Central memory CD8-positive, alpha-beta T cell (primary cell): Measurements from ENCODE around the gene ZBTB7C.

Source experiments
- ATAC-seq: fragments of 150-1000 bp; cut with Tn5 transposase; replicated peaks from 2 replicates; pipeline ENCODE4 v1.10.0; 2022; ENCODE audit warnings: mild to moderate bottlenecking, moderate FRiP score, moderate number of reproducible peaks; ENCODE audit not compliant: poor library complexity, severe bottlenecking; ENCODE audit errors: extremely low read depth
- DNase-seq, 2 donors: peaks; one replicate each; pipeline ENCODE4 v3.0.0; 2021; ENCODE audit warnings: low spot score in 2 of 2
- H3K27ac Mint-ChIP-seq: one replicate; pipeline ENCODE4 v1.8.0; 2022; ENCODE audit warnings: low read depth, mild to moderate bottlenecking, moderate library complexity, mixed read lengths
- H3K27me3 Mint-ChIP-seq: one replicate; pipeline ENCODE4 v1.8.0; 2022; ENCODE audit warnings: mixed read lengths
- H3K36me3 Mint-ChIP-seq: one replicate; pipeline ENCODE4 v1.8.0; 2022; ENCODE audit warnings: mild to moderate bottlenecking, moderate library complexity, mixed read lengths; ENCODE audit not compliant: insufficient read depth
- H3K4me1 Mint-ChIP-seq: one replicate; pipeline ENCODE4 v1.8.0; 2022; ENCODE audit warnings: mixed read lengths
- H3K4me3 Mint-ChIP-seq: one replicate; pipeline ENCODE4 v1.8.0; 2022; ENCODE audit warnings: mild to moderate bottlenecking, moderate library complexity, mixed read lengths
- H3K9me3 Mint-ChIP-seq: one replicate; pipeline ENCODE4 v1.8.0; 2022; ENCODE audit warnings: mixed read lengths

ZBTB7C gene

DNA sequence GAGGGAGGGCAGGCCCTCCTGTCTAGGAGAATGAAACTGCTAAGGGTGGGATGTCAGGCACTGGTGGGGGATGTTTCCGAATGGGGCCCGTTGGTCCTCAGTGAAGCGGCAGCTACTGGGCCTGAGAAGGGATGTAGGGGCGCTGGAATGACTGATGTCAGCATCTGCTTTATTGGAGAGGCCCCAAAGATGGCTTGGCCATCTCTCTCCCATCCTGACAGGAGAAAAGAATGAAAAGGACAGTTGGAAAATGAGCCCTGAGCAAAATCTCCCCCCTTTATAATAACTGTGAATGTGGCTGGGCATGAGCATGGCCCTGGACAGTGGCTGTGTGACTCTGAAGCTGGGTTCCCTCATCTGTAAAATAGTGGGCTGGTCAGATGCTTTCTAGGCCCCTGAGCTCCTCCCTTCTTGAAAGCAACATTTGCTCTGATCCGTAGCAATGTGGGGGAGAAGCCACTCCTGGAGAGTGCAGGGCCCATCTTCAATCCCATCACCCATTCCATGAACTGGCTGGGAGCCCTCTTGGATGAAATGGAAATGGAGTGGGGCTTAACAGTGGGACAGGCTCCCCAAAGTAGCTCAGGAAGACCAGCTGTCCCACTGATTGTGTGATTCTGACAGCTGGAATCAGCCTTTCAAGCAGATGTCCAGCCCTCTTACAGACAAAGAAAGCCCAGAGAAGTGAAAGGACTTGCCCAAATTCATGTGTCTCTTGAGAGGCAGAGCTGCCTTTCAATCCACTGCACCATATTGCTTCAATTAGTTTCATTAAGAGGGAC is 246.0 kb downstream of the ZBTB7C start:
- no peak overlapping the region for H3K4me3 Mint-ChIP-seq
- no peak overlapping the region for H3K27ac Mint-ChIP-seq
- no peaks in the 10 kb centered on the region for H3K4me1 Mint-ChIP-seq
- DNase-seq (no peak), ATAC-seq (no peak)
- no peaks in the 10 kb centered on the region for H3K36me3 Mint-ChIP-seq
- no peaks in the 10 kb centered on the region for H3K9me3 Mint-ChIP-seq
- no peaks in the 10 kb centered on the region for H3K27me3 Mint-ChIP-seq

DNA sequence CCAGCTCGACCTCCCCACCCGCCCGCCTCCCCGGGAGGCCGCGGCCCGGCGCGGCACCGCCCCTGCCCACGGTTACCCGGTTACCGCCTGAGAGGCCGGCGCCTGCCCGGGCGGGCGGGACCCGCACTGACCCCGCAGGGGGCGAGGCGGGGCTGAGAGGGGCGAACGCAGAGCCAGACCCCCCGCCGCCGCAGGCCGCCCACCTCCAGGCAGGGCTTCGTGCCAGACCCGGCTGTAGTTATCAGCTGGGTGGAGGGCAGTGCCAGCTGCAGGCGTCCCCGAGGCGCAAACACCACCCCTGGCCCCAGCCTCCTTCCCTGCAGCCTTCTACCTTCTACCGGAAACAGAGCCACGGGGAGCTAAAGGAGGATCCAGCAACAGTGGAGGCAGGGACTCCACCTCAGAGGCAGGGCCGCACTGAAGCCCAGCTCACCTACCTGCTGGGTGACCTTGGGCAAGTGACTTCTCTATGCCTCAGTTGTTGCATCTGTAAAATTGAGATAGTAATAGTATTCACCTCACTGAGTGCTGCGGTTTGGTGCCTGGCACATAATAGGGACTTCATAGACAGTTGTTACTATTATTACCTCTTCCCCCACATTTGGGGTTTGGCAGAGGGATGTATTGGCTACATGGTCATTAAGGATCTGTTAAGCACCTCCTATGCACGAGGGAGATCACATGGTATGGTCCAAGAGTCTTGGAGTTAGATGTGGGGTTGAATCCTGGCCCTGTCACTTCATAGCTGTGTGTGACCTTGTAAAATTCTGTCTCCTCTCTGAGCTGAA is 247.1 kb downstream of the ZBTB7C start:
- DNase-seq (no peak), ATAC-seq (peak; percentile 21)
- Mint-ChIP-seq H3K4me1 (no peaks in the 10 kb centered on the region), H3K27me3 (peaks cover 1% of the 10 kb centered on the region), H3K4me3 (peak overlapping the region; percentile 77), H3K27ac (no peak overlapping the region), H3K36me3 (no peaks in the 10 kb centered on the region), H3K9me3 (no peaks in the 10 kb centered on the region)

DNA sequence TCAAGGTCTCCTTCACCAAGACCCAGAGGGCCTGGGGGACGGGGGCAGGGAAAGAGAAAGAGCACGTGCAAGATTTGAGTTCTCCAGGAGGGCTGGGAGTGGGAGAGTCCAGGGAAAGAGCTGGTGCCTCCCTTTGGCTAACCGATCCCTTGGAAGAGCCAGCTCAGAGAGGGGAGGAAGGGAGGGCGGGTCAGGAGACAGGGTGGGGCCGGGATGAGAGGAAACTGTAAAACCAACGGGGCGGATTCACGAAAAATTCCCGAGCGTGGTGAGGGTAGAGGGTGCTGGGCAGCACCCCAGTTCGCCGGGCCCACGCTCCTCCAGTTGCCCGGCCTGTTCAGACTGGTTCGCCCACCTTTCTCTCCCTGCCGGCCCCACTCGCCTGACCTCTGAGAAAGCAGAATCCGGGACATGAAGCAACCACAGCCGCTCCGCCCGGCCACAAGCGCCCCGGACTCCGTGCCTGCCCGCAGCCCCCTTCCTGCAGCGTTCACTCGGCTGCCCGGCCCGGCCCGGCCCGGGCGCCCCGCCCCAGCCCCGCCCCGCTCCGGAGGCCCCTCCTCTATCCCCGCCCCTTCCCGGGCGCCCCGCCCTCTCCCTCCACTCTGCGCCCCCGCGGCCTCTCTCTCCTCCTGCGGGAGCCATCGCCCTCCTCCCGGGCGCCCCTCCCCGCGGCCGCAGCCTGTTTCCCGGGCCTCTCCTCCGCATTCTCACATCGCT is 247.8 kb downstream of the ZBTB7C start:
- no peaks in the 10 kb centered on the region for H3K9me3 Mint-ChIP-seq
- H3K4me1 Mint-ChIP-seq = no peaks in the 10 kb centered on the region
- peak overlapping the region; percentile 77 for H3K4me3 Mint-ChIP-seq
- peaks cover 9% of the 10 kb centered on the region for H3K27me3 Mint-ChIP-seq
- H3K27ac Mint-ChIP-seq = no peak overlapping the region
- DNase-seq (peak; percentile 23 to 30), ATAC-seq (peak; percentile 79)
- no peaks in the 10 kb centered on the region for H3K36me3 Mint-ChIP-seq

DNA sequence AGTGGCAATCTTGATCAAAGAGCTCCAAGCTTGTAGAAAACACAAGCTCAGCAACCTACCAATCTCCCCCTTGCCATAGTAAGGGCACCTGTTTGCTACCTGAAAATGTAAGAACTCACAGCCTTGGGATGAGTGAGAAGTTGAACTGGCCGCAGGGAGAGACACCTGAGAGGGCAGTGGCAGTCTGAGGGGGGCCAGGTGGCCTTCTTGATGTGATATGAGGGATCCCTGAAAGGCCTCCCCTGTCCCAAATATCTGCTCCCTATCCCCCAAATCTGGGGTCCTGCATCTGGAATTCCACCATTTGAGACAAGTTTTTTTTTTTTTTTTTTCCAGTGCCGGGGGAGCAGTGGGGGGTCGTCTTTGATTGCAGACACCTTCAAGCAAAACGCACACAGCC is 248.6 kb downstream of the ZBTB7C start:
- Mint-ChIP-seq H3K36me3 (no peaks in the 10 kb centered on the region), H3K9me3 (no peaks in the 10 kb centered on the region), H3K27me3 (peaks cover 16% of the 10 kb centered on the region), H3K4me3 (peak overlapping the region; percentile 77), H3K4me1 (no peaks in the 10 kb centered on the region), H3K27ac (no peak overlapping the region)
- no peak for ATAC-seq
- no peak for DNase-seq

DNA sequence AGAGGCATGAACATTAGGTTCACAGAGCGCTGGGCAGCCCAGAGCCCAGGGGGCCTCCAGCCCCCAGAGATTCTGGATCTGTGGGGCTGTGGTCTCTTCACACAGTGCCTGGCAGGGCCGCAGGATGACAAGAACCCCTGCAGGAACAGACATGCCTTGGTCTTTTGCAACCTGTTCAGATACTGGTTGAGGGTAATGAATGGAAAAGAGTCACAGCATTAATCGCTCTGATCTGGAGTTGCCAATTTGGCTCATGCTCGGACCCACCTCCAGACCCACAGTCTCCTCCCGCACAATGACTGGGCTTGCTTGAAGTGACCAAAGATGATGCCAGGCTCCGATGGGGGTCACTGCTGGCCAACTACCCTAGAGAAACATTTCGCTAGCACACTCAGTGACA is 249.4 kb downstream of the ZBTB7C start:
- Mint-ChIP-seq H3K36me3 (no peaks in the 10 kb centered on the region), H3K9me3 (no peaks in the 10 kb centered on the region), H3K27me3 (peaks cover 18% of the 10 kb centered on the region), H3K27ac (no peak overlapping the region), H3K4me3 (no peak overlapping the region), H3K4me1 (no peaks in the 10 kb centered on the region)
- ATAC-seq = no peak
- no peak for DNase-seq

DNA sequence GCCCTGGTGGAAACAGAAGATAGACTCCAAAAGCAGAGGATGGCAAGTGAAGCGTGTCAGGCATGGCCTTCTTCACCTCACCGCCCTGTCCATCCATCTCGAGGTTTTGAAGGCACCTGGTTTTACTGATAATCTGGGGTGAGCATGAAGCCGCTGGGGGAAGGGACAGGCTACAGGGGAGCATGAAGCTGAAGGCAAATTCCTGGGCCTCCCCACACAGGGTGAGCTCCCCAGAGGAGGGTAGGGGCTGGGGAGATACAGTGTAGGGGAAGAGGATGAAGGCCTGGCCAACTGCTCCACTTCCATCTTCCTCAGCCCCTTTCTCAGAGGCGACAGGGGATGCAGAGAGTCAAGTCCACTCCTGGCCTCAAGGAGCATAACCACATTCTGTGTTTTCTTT is 250.5 kb downstream of the ZBTB7C start:
- H3K27ac Mint-ChIP-seq = no peak overlapping the region
- no peaks in the 10 kb centered on the region for H3K36me3 Mint-ChIP-seq
- H3K4me1 Mint-ChIP-seq = no peaks in the 10 kb centered on the region
- DNase-seq (no peak), ATAC-seq (no peak)
- H3K9me3 Mint-ChIP-seq = no peaks in the 10 kb centered on the region
- no peak overlapping the region for H3K4me3 Mint-ChIP-seq
- peaks cover 18% of the 10 kb centered on the region for H3K27me3 Mint-ChIP-seq

DNA sequence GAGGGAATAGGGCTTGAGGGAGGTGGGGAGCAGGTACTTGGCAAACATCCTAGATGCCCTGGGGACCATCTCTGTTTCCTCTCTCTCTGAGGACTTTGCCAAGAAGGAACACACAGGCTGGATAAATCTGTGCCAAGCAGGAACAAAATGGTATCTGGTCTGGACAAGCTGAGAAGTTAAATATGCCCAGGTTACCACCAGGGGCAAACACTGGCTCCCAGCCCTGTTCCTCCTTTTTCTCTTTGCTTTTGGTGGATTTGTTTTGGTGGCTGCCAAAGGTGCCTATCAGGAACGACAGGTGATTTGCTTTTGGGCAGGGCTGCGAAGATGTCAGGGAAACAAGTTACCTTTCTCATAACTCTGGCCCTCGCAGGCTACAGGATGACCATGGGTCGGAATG is 251.2 kb downstream of the ZBTB7C start:
- Mint-ChIP-seq H3K27me3 (peaks cover 18% of the 10 kb centered on the region), H3K9me3 (no peaks in the 10 kb centered on the region), H3K4me1 (no peaks in the 10 kb centered on the region), H3K27ac (no peak overlapping the region), H3K36me3 (no peaks in the 10 kb centered on the region), H3K4me3 (no peak overlapping the region)
- DNase-seq (no peak), ATAC-seq (no peak)

DNA sequence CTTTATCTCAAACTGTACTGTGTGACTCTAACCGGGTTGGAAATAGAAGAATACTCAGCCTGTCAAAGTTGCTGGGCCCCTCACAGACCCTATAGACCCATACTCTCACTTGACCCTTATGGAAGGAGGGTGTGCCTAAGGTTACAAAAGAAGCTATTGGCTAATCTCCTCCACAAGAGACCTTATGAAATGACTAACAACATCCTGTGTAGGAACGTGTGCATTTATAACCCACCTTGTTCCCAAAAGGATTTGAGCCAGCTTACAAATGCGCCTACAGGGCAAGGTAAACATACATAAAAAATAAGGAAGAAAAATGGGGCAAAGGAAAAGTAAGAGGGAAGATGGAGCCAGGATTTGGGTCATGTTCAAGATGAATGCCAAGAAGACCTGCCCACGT is 253.3 kb downstream of the ZBTB7C start:
- ATAC-seq = no peak
- Mint-ChIP-seq H3K27ac (no peak overlapping the region), H3K9me3 (no peaks in the 10 kb centered on the region), H3K27me3 (peaks cover 29% of the 10 kb centered on the region), H3K4me3 (no peak overlapping the region), H3K36me3 (no peaks in the 10 kb centered on the region), H3K4me1 (no peaks in the 10 kb centered on the region)
- DNase-seq = no peak

DNA sequence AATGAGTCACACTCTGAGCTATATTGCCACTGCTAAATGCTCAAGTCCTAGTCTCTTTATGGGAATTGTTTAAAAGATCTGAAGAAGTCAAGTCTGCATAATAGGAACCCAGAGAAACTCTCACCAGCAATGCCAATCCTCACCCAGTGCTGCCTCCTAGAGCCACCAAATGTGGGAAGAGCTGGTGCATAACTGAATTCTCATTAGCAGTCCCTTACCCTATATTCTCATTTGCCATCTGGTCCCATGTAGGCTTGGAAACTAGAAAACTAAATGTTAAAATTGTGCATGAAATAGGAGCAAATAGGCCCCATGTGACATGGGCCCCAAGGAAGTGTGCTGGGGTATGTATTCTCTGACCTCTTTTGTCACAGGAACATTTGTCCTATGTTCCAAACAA is 254.4 kb downstream of the ZBTB7C start:
- ATAC-seq = no peak
- H3K4me1 Mint-ChIP-seq = no peaks in the 10 kb centered on the region
- no peaks in the 10 kb centered on the region for H3K9me3 Mint-ChIP-seq
- peaks cover 29% of the 10 kb centered on the region for H3K27me3 Mint-ChIP-seq
- no peaks in the 10 kb centered on the region for H3K36me3 Mint-ChIP-seq
- no peak for DNase-seq
- H3K27ac Mint-ChIP-seq = no peak overlapping the region
- H3K4me3 Mint-ChIP-seq = no peak overlapping the region

DNA sequence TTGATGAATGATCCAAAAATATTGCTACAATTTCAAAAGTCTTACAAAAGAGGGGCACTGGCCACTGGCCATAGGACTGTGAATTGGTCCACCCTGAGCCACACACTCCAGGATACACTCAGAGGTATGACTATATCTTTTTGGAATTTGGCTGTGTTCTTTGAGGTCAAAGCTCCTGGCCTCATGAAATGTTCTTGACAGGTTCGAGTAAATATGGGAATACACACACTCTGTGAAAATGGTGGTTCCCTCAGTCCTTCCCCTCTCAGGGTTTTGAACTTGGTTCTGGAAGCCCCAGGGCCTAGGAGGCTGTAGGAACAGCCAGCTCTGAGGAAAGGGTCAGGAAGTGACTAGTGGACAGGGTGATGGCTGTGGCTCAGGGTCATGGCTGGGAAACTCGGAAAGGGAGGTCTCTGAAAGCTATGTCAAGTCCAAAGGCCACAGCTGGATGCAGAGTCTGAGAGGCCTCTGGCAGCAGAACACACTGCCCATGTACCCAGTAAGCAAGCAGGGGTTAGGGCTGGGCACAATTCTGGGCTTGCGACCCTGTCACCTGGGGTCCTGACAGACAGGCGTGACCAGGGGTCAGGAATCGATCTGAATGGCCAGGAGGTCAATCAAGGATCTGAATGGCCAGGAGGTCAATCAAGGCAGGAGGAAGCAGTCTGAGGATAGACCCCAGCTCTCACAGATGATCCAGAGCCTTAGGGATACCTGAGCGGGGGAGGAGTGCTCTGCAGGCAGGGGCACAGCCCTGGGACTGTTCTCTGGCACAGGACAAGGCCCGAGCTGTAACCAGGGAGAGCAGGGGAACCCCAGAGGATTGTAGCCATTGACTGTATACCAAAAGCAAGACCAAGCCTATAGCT is 255.3 kb downstream of the ZBTB7C start:
- DNase-seq (no peak), ATAC-seq (no peak)
- Mint-ChIP-seq H3K27me3 (peaks cover 35% of the 10 kb centered on the region), H3K36me3 (no peaks in the 10 kb centered on the region), H3K4me1 (no peaks in the 10 kb centered on the region), H3K9me3 (no peaks in the 10 kb centered on the region), H3K4me3 (no peak overlapping the region), H3K27ac (no peak overlapping the region)

DNA sequence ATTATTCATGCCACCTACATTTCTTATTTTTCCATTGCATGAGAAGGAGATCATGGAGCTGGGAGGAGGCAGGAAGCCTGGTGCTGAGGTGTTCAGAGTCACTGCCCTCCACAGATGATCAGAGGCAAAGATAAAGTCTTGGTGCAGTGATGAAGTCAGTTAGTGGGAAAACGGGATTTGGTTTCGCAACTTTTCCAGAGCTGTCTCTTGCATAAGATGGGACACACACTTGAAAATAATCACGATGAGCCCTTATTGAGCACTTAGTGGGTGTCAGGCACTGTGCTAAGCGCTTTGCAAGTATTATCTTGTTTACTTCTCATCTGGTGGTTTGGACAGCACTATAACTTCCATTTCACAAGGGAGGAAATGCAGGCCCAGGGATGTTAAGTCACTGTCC is 256.6 kb downstream of the ZBTB7C start:
- no peaks in the 10 kb centered on the region for H3K36me3 Mint-ChIP-seq
- H3K27me3 Mint-ChIP-seq = peaks cover 43% of the 10 kb centered on the region
- ATAC-seq = no peak
- H3K9me3 Mint-ChIP-seq = no peaks in the 10 kb centered on the region
- H3K27ac Mint-ChIP-seq = no peak overlapping the region
- no peaks in the 10 kb centered on the region for H3K4me1 Mint-ChIP-seq
- no peak overlapping the region for H3K4me3 Mint-ChIP-seq
- DNase-seq = no peak

DNA sequence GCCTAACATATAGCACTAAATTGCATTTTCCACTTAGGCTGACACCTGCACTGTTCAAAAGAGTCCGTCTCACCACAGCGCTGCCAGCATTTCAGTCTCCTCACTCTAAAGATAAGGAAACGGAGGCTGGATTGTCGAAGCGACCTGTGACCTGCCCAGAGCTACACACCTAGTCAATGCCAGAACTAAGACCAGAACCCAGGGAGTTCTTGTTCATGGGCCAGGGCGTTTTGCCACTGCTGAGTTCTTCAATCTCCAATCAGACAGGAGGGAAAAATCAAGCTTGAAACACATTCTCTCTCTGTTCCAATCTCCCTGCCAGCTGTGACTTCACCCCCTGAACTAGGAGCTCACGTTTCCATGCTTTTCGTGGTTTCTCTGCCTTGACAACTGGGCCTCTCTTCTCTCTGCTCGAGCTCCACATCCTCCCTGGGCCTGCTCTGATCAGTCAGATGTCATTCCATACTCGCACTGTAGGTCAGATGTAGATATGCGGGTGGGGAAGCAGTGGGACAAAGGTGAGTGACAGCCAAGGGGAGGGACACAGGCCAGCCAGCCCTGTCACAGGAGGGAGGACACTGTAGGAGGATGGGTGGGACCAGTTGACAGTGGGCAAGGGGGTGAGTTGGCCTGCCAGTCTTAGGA is 257.6 kb downstream of the ZBTB7C start:
- H3K4me1 Mint-ChIP-seq = no peaks in the 10 kb centered on the region
- peaks cover 36% of the 10 kb centered on the region for H3K27me3 Mint-ChIP-seq
- no peaks in the 10 kb centered on the region for H3K36me3 Mint-ChIP-seq
- DNase-seq = no peak
- no peak overlapping the region for H3K27ac Mint-ChIP-seq
- H3K4me3 Mint-ChIP-seq = no peak overlapping the region
- no peaks in the 10 kb centered on the region for H3K9me3 Mint-ChIP-seq
- ATAC-seq = no peak
